Measurements from ENCODE around the gene TSPAN3.

Gene TSPAN3

DNA sequence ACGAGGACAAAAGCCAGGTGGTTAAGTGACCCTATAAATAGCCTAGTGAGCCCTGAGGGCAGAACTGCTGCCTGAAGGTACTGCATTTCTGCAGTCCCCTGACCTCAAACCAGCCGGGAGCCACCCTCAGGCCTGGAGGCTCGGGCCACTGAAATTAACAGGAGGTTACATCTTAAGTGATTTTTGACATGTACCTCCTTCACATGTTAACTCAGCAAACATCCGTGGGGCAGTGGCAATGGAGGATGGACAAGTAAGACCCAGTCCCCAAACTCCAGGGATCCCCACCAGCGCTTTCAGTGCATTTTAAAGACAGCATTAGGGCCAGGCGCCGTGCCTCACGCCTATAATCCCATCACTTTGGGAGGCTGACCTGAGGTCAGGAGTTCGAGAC, 49.8 kb downstream of the TSPAN3 start:
- H3K4me3 ChIP-seq (ENCODE audit: low read depth, low read length): no peak overlapping the region
- TF ChIP-seq, protein P1, sequence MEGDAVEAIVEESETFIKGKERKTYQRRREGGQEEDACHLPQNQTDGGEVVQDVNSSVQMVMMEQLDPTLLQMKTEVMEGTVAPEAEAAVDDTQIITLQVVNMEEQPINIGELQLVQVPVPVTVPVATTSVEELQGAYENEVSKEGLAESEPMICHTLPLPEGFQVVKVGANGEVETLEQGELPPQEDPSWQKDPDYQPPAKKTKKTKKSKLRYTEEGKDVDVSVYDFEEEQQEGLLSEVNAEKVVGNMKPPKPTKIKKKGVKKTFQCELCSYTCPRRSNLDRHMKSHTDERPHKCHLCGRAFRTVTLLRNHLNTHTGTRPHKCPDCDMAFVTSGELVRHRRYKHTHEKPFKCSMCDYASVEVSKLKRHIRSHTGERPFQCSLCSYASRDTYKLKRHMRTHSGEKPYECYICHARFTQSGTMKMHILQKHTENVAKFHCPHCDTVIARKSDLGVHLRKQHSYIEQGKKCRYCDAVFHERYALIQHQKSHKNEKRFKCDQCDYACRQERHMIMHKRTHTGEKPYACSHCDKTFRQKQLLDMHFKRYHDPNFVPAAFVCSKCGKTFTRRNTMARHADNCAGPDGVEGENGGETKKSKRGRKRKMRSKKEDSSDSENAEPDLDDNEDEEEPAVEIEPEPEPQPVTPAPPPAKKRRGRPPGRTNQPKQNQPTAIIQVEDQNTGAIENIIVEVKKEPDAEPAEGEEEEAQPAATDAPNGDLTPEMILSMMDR (IDR thresholded peaks at IDR 0.05; ENCODE audit: insufficient read depth, low read depth, low read length, missing control alignments): no peak
- peak; percentile 40 for DNase-seq (ENCODE audit: low read depth)

DNA sequence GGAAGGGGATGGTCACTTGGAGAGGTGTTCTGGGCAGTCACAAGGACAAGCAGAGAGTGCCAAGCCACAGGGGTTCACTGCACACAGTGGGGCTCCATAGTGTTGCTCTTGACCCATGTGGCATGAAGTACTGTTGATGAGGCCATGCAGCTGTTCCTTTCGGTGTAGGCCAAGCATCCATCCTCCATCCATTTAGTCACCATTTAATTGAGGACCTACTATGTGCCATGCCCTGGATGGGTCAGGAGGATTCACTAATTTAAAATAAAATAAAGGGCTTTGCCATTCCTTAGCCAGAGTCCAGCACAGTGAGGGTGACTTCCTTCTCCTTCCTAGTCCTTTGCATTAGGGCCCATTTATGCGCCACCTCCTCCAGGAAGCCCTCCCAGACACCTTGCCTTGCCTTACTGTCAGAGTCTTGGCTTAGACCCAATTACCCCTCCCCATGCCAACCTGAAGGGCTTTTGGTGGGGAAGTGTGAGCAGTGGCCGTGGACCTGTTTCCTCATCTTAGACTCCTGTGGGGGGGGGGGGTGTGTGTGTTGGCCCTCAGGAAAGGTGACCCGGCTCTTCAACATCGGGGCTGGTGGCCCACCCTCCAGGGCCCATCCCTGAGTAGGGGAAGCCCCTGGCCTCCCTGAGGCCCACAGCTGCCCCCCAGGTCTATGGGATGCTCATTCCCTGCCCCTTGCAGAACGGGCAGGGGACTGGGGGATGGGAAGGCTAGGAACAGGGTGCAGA, 50.4 kb downstream of the TSPAN3 start:
- no peak for DNase-seq (ENCODE audit: low read depth)
- TF ChIP-seq, protein P1 (IDR thresholded peaks at IDR 0.05; ENCODE audit: insufficient read depth, low read depth, low read length, missing control alignments): no peak
- H3K4me3 ChIP-seq (ENCODE audit: low read depth, low read length): no peak overlapping the region

DNA sequence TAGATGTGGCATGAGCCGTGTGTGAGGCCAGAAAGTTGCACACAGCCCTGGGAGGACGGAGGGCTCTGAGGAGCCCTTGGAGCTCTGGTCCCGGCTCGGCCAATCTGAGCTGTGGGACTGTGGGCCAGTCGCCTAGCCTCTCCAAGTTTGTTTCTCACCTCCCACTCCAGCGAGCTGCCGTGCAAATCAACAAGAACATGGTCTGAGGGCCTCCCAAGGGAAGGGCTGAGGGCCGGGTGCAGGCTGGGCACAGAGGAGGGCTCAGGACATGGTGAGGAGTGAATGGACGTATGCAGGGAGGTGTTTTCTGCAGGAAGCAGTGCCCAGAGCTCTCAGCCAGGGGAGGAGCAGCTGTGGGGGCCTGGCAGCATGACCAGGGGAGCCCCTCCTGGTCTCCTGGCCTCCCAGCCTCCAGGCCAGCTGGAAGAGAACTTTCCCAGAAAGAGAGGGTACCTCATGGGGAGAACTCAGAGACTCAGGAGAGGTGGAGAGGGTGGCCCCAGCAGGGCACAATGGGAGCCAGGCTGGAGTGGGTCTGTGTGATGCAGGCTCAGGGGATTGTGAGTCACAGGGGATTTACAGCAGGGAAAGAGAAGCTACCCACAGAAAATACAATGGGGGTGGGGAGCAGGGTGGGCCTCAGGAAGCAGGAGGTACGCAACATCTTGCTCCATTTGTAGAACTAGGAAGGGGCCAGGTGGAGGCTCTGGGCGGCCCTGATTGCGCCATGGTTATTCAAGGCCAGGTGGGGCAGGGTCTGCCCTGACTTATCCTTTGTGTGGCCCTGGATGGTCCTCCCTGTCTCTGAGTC, 51.2 kb downstream of the TSPAN3 start:
- TF ChIP-seq, protein P1 (IDR thresholded peaks at IDR 0.05; ENCODE audit: insufficient read depth, low read depth, low read length, missing control alignments): no peak
- H3K4me3 ChIP-seq (ENCODE audit: low read depth, low read length): no peak overlapping the region
- DNase-seq (ENCODE audit: low read depth): peak; percentile 49

DNA sequence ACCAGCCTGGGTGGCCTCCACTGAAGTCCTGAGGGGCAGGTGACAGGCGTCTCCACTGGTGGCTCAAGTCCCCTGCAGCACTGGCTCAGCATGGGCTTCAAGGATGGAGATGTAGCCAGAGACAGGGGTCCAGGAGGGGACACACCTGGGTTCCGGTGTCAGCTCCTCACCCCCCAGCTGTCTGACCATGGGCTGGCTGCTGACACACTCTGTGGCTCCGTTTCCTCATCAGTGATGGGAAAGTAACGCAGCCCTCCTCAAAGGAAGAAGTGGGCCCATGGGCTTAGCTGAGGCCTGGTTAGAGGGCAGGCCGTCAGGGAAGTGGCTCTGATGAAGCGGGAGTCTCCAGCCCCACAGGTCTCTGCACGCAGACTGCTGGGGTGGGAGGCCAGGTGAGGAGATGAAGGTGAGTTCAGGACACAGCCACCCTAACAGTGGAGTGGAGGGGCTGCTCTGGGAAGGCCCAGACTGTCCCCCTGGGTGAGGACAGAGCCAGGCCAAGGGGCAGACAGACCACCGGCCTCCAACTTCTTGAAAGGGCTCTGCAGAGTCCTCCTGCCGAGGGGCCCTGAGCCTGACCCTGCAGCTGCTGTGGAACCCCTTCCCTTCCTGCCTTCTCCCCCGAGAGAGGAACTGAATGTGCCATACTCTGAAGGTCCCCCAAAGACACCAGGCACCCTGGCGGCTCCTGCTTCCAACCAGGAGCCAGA, 52.0 kb downstream of the TSPAN3 start:
- H3K4me3 ChIP-seq (ENCODE audit: low read depth, low read length): no peak overlapping the region
- no peak for DNase-seq (ENCODE audit: low read depth)
- TF ChIP-seq, protein P1 (IDR thresholded peaks at IDR 0.05; ENCODE audit: insufficient read depth, low read depth, low read length, missing control alignments): no peak

DNA sequence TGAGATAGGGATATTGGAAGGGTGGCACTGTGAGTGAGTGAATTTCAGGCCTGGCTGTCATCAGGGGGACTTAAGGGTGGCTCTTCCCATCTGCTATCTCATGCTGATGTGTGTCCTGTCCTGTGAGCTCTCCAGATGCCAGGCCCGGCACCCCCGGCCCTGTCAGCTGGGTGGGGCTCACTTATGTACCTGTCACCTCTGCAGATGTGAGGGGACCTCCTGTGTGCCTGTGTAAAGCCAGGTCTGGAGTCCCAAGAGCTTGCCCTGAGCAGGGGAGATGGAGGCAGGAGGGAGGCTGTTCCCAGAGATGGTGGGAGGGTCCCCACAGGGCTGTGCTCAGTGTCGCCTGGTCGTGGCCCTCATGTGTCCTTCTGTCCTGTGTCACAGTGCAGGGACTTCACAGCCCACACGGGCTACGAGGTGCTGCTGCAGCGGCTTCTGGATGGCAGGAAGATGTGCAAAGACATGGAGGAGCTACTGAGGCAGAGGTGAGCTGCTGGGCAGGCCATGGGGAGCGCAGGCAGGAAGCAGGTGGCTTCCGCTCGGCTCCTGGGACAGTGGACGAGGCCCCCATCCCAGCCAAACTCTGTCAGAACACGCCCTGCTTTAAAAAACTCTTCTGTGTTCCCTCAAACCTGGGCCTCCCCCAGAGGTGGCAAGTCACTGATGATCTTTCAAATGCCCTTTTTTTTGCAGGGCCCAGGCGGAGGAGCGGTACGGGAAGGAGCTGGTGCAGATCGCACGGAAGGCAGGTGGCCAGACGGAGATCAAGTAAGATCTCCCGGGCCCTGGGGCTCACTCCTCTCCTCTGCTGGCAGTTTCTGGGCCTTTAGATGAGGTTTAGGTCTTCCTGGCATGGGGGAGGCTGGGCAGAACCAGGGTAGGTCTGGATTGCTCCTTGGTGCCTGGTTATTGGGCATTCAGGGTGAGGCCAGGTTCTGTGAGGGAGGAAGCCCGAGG, 52.9 kb downstream of the TSPAN3 start:
- no peak overlapping the region for H3K4me3 ChIP-seq (ENCODE audit: low read depth, low read length)
- no peak for DNase-seq (ENCODE audit: low read depth)
- TF ChIP-seq, protein P1 (IDR thresholded peaks at IDR 0.05; ENCODE audit: insufficient read depth, low read depth, low read length, missing control alignments): no peak

DNA sequence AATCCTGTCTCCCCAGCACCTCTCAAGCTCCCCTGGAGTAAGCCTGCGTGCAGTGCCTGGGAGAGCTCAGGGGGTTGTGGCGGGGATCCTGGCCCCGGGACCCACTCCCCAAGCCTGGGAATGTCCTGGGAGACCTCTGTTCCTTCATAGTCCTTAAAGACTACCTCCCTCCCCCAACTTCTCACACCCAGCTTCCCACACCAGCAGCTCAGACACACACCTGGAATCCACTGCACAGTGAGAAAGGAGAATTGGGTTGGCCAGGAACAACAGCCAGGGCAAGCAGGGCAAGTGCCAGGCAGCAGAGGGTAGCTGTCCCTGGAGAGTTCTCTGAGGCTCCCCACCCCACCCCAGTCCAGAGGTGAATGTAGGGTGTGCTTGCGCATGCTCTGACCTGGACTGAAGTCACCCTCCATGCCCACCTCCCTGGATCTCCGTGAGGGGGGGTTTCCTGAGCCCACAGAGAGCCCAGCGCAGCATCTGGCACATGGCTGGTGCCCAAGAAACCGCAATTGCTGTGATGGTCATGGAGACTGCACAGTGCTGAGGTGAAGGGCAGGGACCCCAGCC, 53.7 kb downstream of the TSPAN3 start:
- TF ChIP-seq, protein P1 (IDR thresholded peaks at IDR 0.05; ENCODE audit: insufficient read depth, low read depth, low read length, missing control alignments): no peak
- H3K4me3 ChIP-seq (ENCODE audit: low read depth, low read length): no peak overlapping the region
- no peak for DNase-seq (ENCODE audit: low read depth)
